Epithelial cell of esophagus (primary cell): ENCODE results near the gene GGT7.
"Not testable (repeated sequence)": the region's sequence is repeated elsewhere in the genome, so short reads cannot be mapped to it uniquely, and the experiment has no call there.

ENCODE experiments used
- DNase-seq: peaks from one replicate; pipeline ENCODE4 v3.0.0; 2010; ENCODE audit warnings: low read depth
- H3K4me3 ChIP-seq: 2 replicates; pipeline ENCODE4 v1.5.1; 2011; ENCODE audit warnings: mild to moderate bottlenecking, low read length, control low read depth
- TF ChIP-seq, protein P1 (sequence below): IDR thresholded peaks from 2 replicates; pipeline ENCODE4 v1.5.1; 2011; ENCODE audit warnings: low read depth, mild to moderate bottlenecking, low read length, control low read depth, inconsistent platforms; ENCODE audit not compliant: insufficient read depth; ENCODE audit errors: missing control alignments

GGT7 gene

DNA sequence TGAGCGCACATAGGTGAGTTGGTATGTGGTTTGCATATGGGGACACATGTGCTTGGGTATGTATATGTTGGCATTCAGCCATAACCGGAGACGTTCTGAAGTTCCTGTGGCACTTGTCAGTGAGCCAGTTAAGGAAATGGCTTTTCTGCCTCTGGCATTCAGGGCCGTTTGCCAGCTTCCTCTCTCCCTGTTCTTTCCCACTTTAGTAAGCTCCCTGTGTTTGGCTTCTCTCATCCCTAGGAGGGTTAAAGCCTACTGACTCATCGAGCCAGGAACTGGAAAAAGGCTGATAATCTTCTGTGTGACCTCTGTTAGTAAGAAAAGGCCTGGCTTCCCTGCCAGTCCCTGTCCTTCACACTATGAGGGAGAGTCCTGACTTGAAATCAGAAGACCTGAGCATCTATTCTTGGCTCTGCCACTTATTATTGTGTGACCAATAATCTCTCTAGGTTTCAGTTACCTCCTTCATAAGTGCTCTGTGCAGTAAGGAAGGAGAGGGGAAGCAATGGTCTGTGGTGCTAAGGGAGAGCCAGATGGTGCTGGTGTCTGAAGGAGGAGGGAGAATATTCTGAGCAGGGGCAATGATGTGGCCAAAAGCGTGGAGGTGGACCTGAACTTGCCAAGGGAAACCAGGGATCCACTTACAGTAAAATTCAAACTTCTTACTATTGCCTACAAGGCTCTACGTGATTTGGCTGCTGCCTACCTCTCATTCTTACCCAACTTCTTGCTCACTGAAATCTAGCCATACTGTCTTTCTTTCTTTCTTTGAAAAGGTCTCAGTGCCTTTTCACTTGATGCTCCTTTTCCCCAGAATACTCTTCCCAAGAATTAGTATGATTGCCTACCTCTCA, 35.2 kb upstream of the GGT7 start:
- TF ChIP-seq, protein P1, sequence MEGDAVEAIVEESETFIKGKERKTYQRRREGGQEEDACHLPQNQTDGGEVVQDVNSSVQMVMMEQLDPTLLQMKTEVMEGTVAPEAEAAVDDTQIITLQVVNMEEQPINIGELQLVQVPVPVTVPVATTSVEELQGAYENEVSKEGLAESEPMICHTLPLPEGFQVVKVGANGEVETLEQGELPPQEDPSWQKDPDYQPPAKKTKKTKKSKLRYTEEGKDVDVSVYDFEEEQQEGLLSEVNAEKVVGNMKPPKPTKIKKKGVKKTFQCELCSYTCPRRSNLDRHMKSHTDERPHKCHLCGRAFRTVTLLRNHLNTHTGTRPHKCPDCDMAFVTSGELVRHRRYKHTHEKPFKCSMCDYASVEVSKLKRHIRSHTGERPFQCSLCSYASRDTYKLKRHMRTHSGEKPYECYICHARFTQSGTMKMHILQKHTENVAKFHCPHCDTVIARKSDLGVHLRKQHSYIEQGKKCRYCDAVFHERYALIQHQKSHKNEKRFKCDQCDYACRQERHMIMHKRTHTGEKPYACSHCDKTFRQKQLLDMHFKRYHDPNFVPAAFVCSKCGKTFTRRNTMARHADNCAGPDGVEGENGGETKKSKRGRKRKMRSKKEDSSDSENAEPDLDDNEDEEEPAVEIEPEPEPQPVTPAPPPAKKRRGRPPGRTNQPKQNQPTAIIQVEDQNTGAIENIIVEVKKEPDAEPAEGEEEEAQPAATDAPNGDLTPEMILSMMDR: no peak
- peak; percentile 98 for DNase-seq
- H3K4me3 ChIP-seq: no peak overlapping the region

DNA sequence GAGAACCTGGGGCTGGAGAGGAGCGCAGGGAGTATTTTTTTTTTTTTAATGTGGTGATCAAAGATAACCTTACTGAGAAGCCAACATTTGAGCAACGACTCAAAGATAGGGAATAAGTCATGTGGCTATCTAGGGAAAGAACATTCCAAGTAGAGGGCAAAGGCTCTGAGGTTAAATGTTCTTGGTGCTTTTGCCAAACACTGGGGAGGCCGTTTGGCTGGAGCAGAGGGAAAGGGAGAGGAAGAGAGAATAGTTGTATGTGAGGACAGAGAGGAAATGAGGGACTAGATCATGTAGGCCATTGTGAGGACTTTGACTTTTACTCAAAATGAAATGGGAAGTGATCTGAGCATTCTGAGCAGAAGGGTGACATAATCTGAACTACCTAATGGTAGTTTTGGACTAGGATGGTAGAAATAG, 31.6 kb upstream of the GGT7 start:
- no peak for DNase-seq
- TF ChIP-seq, protein P1: no peak
- H3K4me3 ChIP-seq: no peak overlapping the region

GRCh38 chr20:34898731-34899130, 26.1 kb upstream of the GGT7 start:
- not testable (repeated sequence) for DNase-seq, H3K4me3 ChIP-seq

DNA sequence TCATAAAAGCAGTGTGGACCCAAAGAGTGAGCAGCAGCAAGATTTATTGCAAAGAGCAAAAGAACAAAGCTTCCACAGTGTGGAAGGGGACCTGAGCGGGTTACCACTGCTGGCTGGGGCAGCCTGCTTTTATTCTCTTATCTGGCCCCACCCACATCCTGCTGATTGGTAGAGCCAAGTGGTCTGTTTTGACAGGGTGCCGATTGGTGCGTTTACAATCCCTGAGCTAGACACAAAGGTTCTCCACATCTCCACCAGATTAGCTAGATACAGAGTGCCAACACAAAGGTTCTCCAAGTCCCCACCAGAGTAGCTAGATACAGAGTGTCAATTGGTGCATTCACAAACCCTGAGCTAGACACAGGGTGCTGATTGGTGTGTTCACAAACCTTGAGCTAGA, 25.5 kb upstream of the GGT7 start:
- DNase-seq, H3K4me3 ChIP-seq: not testable (repeated sequence)

DNA sequence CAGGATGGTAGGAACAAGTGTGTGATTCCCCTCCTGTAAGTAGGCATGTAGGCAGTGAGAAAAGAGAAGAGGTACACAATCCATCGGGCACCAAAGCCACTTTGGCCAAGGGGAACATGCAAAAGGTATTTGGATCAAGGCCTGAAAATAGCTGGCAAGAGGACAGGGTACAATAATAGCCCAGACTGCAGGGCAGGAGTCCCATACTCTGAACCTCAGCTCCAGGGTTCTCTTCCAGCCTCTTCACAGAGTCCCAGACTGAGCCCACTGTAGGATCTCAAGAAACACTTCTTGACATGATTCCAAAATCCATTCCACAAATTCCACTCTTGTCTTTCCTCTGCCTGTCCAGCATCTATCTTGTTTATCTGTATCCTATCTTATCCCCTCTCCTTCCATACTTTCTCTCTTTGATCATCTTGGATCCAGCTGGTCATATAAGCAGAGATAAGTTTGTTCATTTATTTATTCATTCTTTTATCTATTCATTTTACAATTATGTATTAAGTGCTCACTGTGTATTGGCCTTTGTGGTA, 23.5 kb upstream of the GGT7 start:
- DNase-seq: no peak
- TF ChIP-seq, protein P1: no peak
- no peak overlapping the region for H3K4me3 ChIP-seq

- DNase-seq: no peak
- no peak overlapping the region for H3K4me3 ChIP-seq
- TF ChIP-seq, protein P1: no peak
Observed at GRCh38 chr20:34895465-34895864, 22.8 kb upstream of the GGT7 start.

- DNase-seq: no peak
- TF ChIP-seq, protein P1: no peak
- H3K4me3 ChIP-seq: no peak overlapping the region
Observed at GRCh38 chr20:34894723-34895122, 22.1 kb upstream of the GGT7 start.

- H3K4me3 ChIP-seq: no peak overlapping the region
- TF ChIP-seq, protein P1: no peak
- no peak for DNase-seq
Observed at GRCh38 chr20:34892671-34893070, 20.0 kb upstream of the GGT7 start.
